ENCODE measurements around the gene TIGD3. TPM values are rescaled to one million over a fixed set of nuclear protein-coding genes. Genes with fewer than 3 reads are reported as not detected.

TIGD3 gene
- total RNA-seq, 4 donors from 2014 or later = not detected

GRCh38 chr11:65384301-65384889, 29.8 kb downstream of the TIGD3 start:
- no peak for TF ChIP-seq CTCF (IDR thresholded peaks at IDR 0.05; ENCODE audit: low read depth)

- no peak for TF ChIP-seq CTCF (IDR thresholded peaks at IDR 0.05; ENCODE audit: low read depth)
Measured at GRCh38 chr11:65386307-65387140, 32.0 kb downstream of the TIGD3 start, which contains the start of gene FRMD8. FRMD8 (plus strand) TSS chr11:65386637; CDS start chr11:65387037, 400 bp downstream.

- TF ChIP-seq CTCF (IDR thresholded peaks at IDR 0.05; ENCODE audit: low read depth) = no peak
Measured at GRCh38 chr11:65388731-65389130, 34.2 kb downstream of the TIGD3 start.

- no peak for TF ChIP-seq CTCF (IDR thresholded peaks at IDR 0.05; ENCODE audit: low read depth)
Measured at GRCh38 chr11:65389294-65389980, 34.9 kb downstream of the TIGD3 start.

- no peak for TF ChIP-seq CTCF (IDR thresholded peaks at IDR 0.05; ENCODE audit: low read depth)
Measured at GRCh38 chr11:65390099-65390941, 35.8 kb downstream of the TIGD3 start.

- no peak for TF ChIP-seq CTCF (IDR thresholded peaks at IDR 0.05; ENCODE audit: low read depth)
Measured at GRCh38 chr11:65390996-65391395, 36.4 kb downstream of the TIGD3 start.
